ENCODE data around the gene NUMB. TPM values are rescaled to one million over a fixed set of nuclear protein-coding genes. Genes with fewer than 3 reads are reported as not detected.
"Not testable (repeated sequence)": the region's sequence is repeated elsewhere in the genome, so short reads cannot be mapped to it uniquely, and the experiment has no call there.

Gene NUMB
- total RNA-seq, 3 donors from 2014 or later (not counting 1 experiment from before 2014, with no cell fraction given), result 50.0 to 67.4 (median 56.3) TPM

- Mint-ChIP-seq H3K27me3 (ENCODE audit: low read depth in 2 of 2) (no peaks in the 10 kb centered on the region), H3K4me3 (no peak overlapping the region), H3K36me3 (no peaks in the 10 kb centered on the region), H3K4me1 (no peaks in the 10 kb centered on the region), H3K9me3 (no peaks in the 10 kb centered on the region), H3K27ac (no peak overlapping the region)
- intact Hi-C loops (cut with micrococcal nuclease), result no loop called here
- ATAC-seq (no peak), DNase-seq (no peak)
- H3K27me3 ChIP-seq (ENCODE audit: control insufficient read depth, insufficient read depth, low read length), result no peaks in the 10 kb centered on the region
- H3K27ac ChIP-seq (ENCODE audit: low read length), result no peak overlapping the region
- H3K36me3 ChIP-seq (ENCODE audit: control insufficient read depth, insufficient read depth, low read length), result peaks cover 2% of the 10 kb centered on the region
- 100% methylated on average over 1 of the region's 1 CpG for WGBS (ENCODE audit: insufficient coverage)
- no peaks in the 10 kb centered on the region for H3K4me1 ChIP-seq (ENCODE audit: control insufficient read depth, insufficient read depth, low read length)
- no peak for TF ChIP-seq CTCF (IDR thresholded peaks at IDR 0.05)
- no peaks in the 10 kb centered on the region for H3K9me3 ChIP-seq (ENCODE audit: control insufficient read depth, insufficient read depth, low read length)
- no peak overlapping the region for H3K4me3 ChIP-seq (ENCODE audit: low read length)
These were observed 100.2 kb downstream of the NUMB start for GRCh38 chr14:73358187-73358586.

DNA sequence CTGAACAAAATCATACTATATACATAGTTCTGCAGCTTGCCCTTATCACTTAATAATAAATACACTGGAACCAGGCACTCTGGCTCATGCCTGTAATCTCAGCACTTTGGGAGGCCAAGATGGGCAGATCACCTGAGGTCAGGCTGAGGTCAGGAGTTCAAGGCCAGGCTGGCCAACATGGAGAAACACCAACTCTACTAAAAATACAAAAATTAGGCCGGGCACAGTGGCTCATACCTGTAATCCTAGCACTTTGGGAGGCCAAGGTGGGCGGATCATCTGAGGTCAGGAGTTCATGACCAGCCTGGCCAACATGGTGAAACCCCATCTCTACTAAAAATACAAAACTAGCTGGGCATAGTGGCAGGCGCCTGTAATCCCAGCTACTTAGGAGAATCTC, 109.3 kb downstream of the NUMB start:
- H3K9me3 ChIP-seq (ENCODE audit: control insufficient read depth, insufficient read depth, low read length); H3K4me1 ChIP-seq (ENCODE audit: control insufficient read depth, insufficient read depth, low read length); DNase-seq; H3K27me3 Mint-ChIP-seq (ENCODE audit: low read depth in 2 of 2); H3K36me3 ChIP-seq (ENCODE audit: control insufficient read depth, insufficient read depth, low read length); H3K27ac ChIP-seq (ENCODE audit: low read length); H3K27me3 ChIP-seq (ENCODE audit: control insufficient read depth, insufficient read depth, low read length); H3K4me3 ChIP-seq (ENCODE audit: low read length); H3K4me3 Mint-ChIP-seq; H3K27ac Mint-ChIP-seq; intact Hi-C loops (cut with micrococcal nuclease); ATAC-seq; H3K36me3 Mint-ChIP-seq; H3K9me3 Mint-ChIP-seq: not testable (repeated sequence)
- H3K4me1 Mint-ChIP-seq, result peaks cover 8 to 15% of the 10 kb centered on the region in 2 donors
- 90% methylated on average over 3 of the region's 3 CpGs for WGBS (ENCODE audit: insufficient coverage)

GRCh38 chr14:73344319-73344718, 114.0 kb downstream of the NUMB start:
- H3K27ac Mint-ChIP-seq, result no peak overlapping the region
- intact Hi-C loops (cut with micrococcal nuclease), result no loop called here

GRCh38 chr14:73342670-73343069, 115.7 kb downstream of the NUMB start:
- ATAC-seq (no peak), DNase-seq (no peak)
- TF ChIP-seq CTCF (IDR thresholded peaks at IDR 0.05), result no peak
- Histone ChIP-seq H3K36me3 (ENCODE audit: control insufficient read depth, insufficient read depth, low read length) (no peaks in the 10 kb centered on the region), H3K27me3 (ENCODE audit: control insufficient read depth, insufficient read depth, low read length) (no peaks in the 10 kb centered on the region), H3K4me3 (ENCODE audit: low read length) (no peak overlapping the region), H3K9me3 (ENCODE audit: control insufficient read depth, insufficient read depth, low read length) (no peaks in the 10 kb centered on the region), H3K4me1 (ENCODE audit: control insufficient read depth, insufficient read depth, low read length) (no peaks in the 10 kb centered on the region), H3K27ac (ENCODE audit: low read length) (no peak overlapping the region)
- no peaks in the 10 kb centered on the region for H3K9me3 Mint-ChIP-seq
- WGBS (ENCODE audit: insufficient coverage), result 81% methylated on average over 5 of the region's 5 CpGs
- intact Hi-C loops (cut with micrococcal nuclease), result no loop called here
- peaks cover 4 to 20% of the 10 kb centered on the region in 2 donors for H3K4me1 Mint-ChIP-seq
- no peak overlapping the region for H3K4me3 Mint-ChIP-seq
- H3K27me3 Mint-ChIP-seq (ENCODE audit: low read depth in 2 of 2), result no peaks in the 10 kb centered on the region
- H3K27ac Mint-ChIP-seq, result no peak overlapping the region
- H3K36me3 Mint-ChIP-seq, result no peaks in the 10 kb centered on the region

More at GRCh38 chr14:73344319-73344718, 114.0 kb downstream of the NUMB start:
- Histone ChIP-seq H3K27me3 (ENCODE audit: control insufficient read depth, insufficient read depth, low read length) (no peaks in the 10 kb centered on the region), H3K36me3 (ENCODE audit: control insufficient read depth, insufficient read depth, low read length) (no peaks in the 10 kb centered on the region), H3K4me1 (ENCODE audit: control insufficient read depth, insufficient read depth, low read length) (no peaks in the 10 kb centered on the region), H3K9me3 (ENCODE audit: control insufficient read depth, insufficient read depth, low read length) (no peaks in the 10 kb centered on the region), H3K27ac (ENCODE audit: low read length) (no peak overlapping the region), H3K4me3 (ENCODE audit: low read length) (no peak overlapping the region)
- TF ChIP-seq CTCF (IDR thresholded peaks at IDR 0.05), result no peak
- H3K4me3 Mint-ChIP-seq, result no peak overlapping the region
- DNase-seq (no peak), ATAC-seq (no peak)
- WGBS (ENCODE audit: insufficient coverage), result 100% methylated on average over 1 of the region's 1 CpG
- H3K9me3 Mint-ChIP-seq, result no peaks in the 10 kb centered on the region
- H3K36me3 Mint-ChIP-seq, result no peaks in the 10 kb centered on the region
- peaks cover 8 to 22% of the 10 kb centered on the region in 2 donors for H3K4me1 Mint-ChIP-seq
- H3K27me3 Mint-ChIP-seq (ENCODE audit: low read depth in 2 of 2), result no peaks in the 10 kb centered on the region

Measured in natural killer cell (primary cell).